IPS-20b (cell line): ENCODE data around the gene SIL1.

Experiments
- H3K27ac ChIP-seq: one replicate; pipeline ENCODE4 v1.5.1; 2013; ENCODE audit warnings: low read length
- H3K27me3 ChIP-seq: 2 replicates; pipeline ENCODE4 v1.6.1; 2013; ENCODE audit warnings: mild to moderate bottlenecking, low read length, inconsistent platforms; ENCODE audit not compliant: insufficient read depth
- H3K36me3 ChIP-seq: 2 replicates; pipeline ENCODE4 v1.6.1; 2013; ENCODE audit warnings: low read depth, mild to moderate bottlenecking, inconsistent platforms, low read length, moderate library complexity; ENCODE audit not compliant: insufficient read depth
- H3K4me1 ChIP-seq: 2 replicates; pipeline ENCODE4 v1.6.1; 2013; ENCODE audit warnings: mild to moderate bottlenecking, control low read depth, inconsistent platforms, low read length, moderate library complexity; ENCODE audit not compliant: insufficient read depth
- H3K4me3 ChIP-seq: 2 replicates; pipeline ENCODE4 v1.5.1; 2013; ENCODE audit warnings: mild to moderate bottlenecking, low read length, inconsistent platforms
- H3K9ac ChIP-seq: 2 replicates; pipeline ENCODE4 v1.6.1; 2013; ENCODE audit warnings: low read depth, mild to moderate bottlenecking, inconsistent platforms, low read length, moderate library complexity
- H3K9me3 ChIP-seq: 2 replicates; pipeline ENCODE4 v1.6.1; 2013; ENCODE audit warnings: mild to moderate bottlenecking, low read depth, low read length, inconsistent platforms; ENCODE audit not compliant: insufficient read depth

Gene SIL1

GRCh38 chr5:138981586-138981985 is 216.6 kb downstream of the SIL1 start:
- no peak overlapping the region for H3K4me3 ChIP-seq
- no peaks in the 10 kb centered on the region for H3K9me3 ChIP-seq

GRCh38 chr5:138981131-138981530 is 217.0 kb downstream of the SIL1 start:
- Histone ChIP-seq H3K9ac (no peak overlapping the region), H3K9me3 (no peaks in the 10 kb centered on the region), H3K4me1 (peaks cover 3% of the 10 kb centered on the region; the same call in 1 of the 2 replicates), H3K4me3 (no peak overlapping the region), H3K27ac (no peak overlapping the region), H3K36me3 (no peaks in the 10 kb centered on the region), H3K27me3 (no peaks in the 10 kb centered on the region)

More at GRCh38 chr5:138981586-138981985, 216.6 kb downstream of the SIL1 start:
- H3K27ac ChIP-seq = no peak overlapping the region
- H3K27me3 ChIP-seq = no peaks in the 10 kb centered on the region
- H3K36me3 ChIP-seq = no peaks in the 10 kb centered on the region
- H3K9ac ChIP-seq = no peak overlapping the region
- peaks cover 3% of the 10 kb centered on the region; the same call in 1 of the 2 replicates for H3K4me1 ChIP-seq

- Histone ChIP-seq H3K36me3 (no peaks in the 10 kb centered on the region), H3K4me3 (no peak overlapping the region), H3K9ac (no peak overlapping the region), H3K27me3 (no peaks in the 10 kb centered on the region), H3K4me1 (peaks cover 3% of the 10 kb centered on the region; the same call in 1 of the 2 replicates), H3K27ac (no peak overlapping the region), H3K9me3 (no peaks in the 10 kb centered on the region)
Measured at GRCh38 chr5:138980441-138980840, 217.7 kb downstream of the SIL1 start.

- no peaks in the 10 kb centered on the region for H3K27me3 ChIP-seq
- H3K9me3 ChIP-seq = no peaks in the 10 kb centered on the region
- no peak overlapping the region for H3K4me3 ChIP-seq
- no peaks in the 10 kb centered on the region for H3K36me3 ChIP-seq
- H3K9ac ChIP-seq = no peak overlapping the region
- H3K4me1 ChIP-seq = peaks cover 3% of the 10 kb centered on the region; the same call in 1 of the 2 replicates
- H3K27ac ChIP-seq = no peak overlapping the region
Measured at GRCh38 chr5:138979684-138980280, 218.4 kb downstream of the SIL1 start.

- no peaks in the 10 kb centered on the region for H3K9me3 ChIP-seq
- no peak overlapping the region for H3K27ac ChIP-seq
- 0 out of 2 replicates have a peak overlapping the region, but pooled peaks have one; percentile 36 for H3K9ac ChIP-seq
- no peak overlapping the region for H3K4me3 ChIP-seq
- no peaks in the 10 kb centered on the region for H3K27me3 ChIP-seq
- peaks cover 6% of the 10 kb centered on the region for H3K4me1 ChIP-seq
- H3K36me3 ChIP-seq = no peaks in the 10 kb centered on the region
Measured at GRCh38 chr5:138978581-138978980, 219.6 kb downstream of the SIL1 start.

- Histone ChIP-seq H3K27ac (no peak overlapping the region), H3K36me3 (no peaks in the 10 kb centered on the region), H3K4me1 (peaks cover 6% of the 10 kb centered on the region), H3K9ac (0 out of 2 replicates have a peak overlapping the region, but pooled peaks have one; percentile 36), H3K4me3 (no peak overlapping the region), H3K27me3 (no peaks in the 10 kb centered on the region), H3K9me3 (no peaks in the 10 kb centered on the region)
Measured at GRCh38 chr5:138978080-138978479, 220.1 kb downstream of the SIL1 start.

- H3K27ac ChIP-seq = no peak overlapping the region
- H3K9ac ChIP-seq = no peak overlapping the region
- no peak overlapping the region for H3K4me3 ChIP-seq
- H3K36me3 ChIP-seq = no peaks in the 10 kb centered on the region
- H3K27me3 ChIP-seq = no peaks in the 10 kb centered on the region
- no peaks in the 10 kb centered on the region for H3K9me3 ChIP-seq
- H3K4me1 ChIP-seq = peaks cover 6% of the 10 kb centered on the region
Measured at GRCh38 chr5:138975098-138975847, 222.9 kb downstream of the SIL1 start.

- Histone ChIP-seq H3K27ac (no peak overlapping the region), H3K36me3 (no peaks in the 10 kb centered on the region), H3K9ac (no peak overlapping the region), H3K4me1 (peaks cover 6% of the 10 kb centered on the region), H3K9me3 (no peaks in the 10 kb centered on the region), H3K4me3 (no peak overlapping the region), H3K27me3 (no peaks in the 10 kb centered on the region)
Measured at GRCh38 chr5:138974227-138975063, 223.7 kb downstream of the SIL1 start.

GRCh38 chr5:138972836-138973235 is 225.3 kb downstream of the SIL1 start:
- Histone ChIP-seq H3K9me3 (no peaks in the 10 kb centered on the region), H3K27ac (no peak overlapping the region), H3K4me3 (no peak overlapping the region), H3K9ac (no peak overlapping the region), H3K36me3 (no peaks in the 10 kb centered on the region), H3K4me1 (peaks cover 5% of the 10 kb centered on the region), H3K27me3 (no peaks in the 10 kb centered on the region)

- no peak overlapping the region for H3K4me3 ChIP-seq
- H3K9ac ChIP-seq = no peak overlapping the region
- no peaks in the 10 kb centered on the region for H3K36me3 ChIP-seq
- no peak overlapping the region for H3K27ac ChIP-seq
- peaks cover 2% of the 10 kb centered on the region; the same call in 1 of the 2 replicates for H3K4me1 ChIP-seq
- no peaks in the 10 kb centered on the region for H3K9me3 ChIP-seq
- no peaks in the 10 kb centered on the region for H3K27me3 ChIP-seq
Measured at GRCh38 chr5:138972230-138972629, 225.9 kb downstream of the SIL1 start.

GRCh38 chr5:138969323-138970002 is 228.7 kb downstream of the SIL1 start:
- no peak overlapping the region for H3K27ac ChIP-seq
- H3K4me3 ChIP-seq = no peak overlapping the region
- no peaks in the 10 kb centered on the region for H3K27me3 ChIP-seq
- no peaks in the 10 kb centered on the region for H3K36me3 ChIP-seq
- no peak overlapping the region for H3K9ac ChIP-seq
- peaks cover 5% of the 10 kb centered on the region for H3K4me1 ChIP-seq
- no peaks in the 10 kb centered on the region for H3K9me3 ChIP-seq
